ENCODE data around the gene MEIS1. TPM values are rescaled to one million over a fixed set of nuclear protein-coding genes. Genes with fewer than 3 reads are reported as not detected.

MEIS1 gene
- total RNA-seq, 3 donors from 2014 or later, result 23.0 to 37.9 (median 37.0) TPM

DNA sequence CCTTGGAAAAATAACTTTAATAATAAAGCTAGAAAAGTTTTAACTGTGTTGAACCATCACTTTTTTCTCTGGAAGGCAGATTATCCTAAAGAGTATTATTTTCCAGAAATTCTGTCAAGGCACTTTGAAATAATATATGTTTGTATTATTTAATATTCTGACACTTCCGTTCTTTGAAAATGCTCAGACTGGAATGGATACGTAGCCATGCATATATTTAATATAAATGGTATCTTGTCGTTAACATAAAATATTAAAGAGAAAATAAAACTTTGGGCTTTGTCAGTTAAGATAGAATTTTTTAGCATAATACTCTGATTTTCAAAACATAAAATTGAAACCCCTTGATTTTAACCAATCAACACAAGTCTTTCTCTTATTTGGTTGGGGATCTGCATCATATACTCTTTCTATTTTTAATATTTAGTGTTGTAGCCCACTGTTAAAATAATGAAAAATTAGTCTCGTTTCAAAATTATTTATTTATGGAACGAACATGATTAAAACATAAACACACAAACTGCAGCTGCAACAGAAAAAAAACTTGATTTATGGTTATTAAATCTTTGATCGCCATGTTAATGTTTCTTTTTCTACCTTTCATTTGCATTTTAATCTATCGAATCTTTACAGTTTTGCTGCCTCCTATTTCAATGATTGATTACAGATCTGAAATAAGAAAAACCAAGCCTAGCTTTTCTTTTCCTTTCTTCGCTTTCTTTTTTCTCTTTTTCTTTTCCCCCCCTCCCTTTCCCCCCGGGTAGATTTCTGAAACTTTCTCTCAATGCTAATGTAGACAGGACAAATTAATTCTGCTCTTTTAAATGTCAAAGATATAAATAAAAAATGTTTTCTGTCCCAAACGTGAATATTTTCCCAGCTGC lies 145.5 kb downstream of the MEIS1 start:
- no peaks in the 10 kb centered on the region for H3K36me3 ChIP-seq
- H3K27me3 ChIP-seq, result peaks cover 0 to 82% of the 10 kb centered on the region in 2 donors
- H3K4me3 ChIP-seq, result peak overlapping the region in 2 of 3 donors; percentile 41 to 42
- DNase-seq (ENCODE audit: low spot score in 2 of 2), result no peak
- H3K27ac ChIP-seq, result no peak overlapping the region
- intact Hi-C loops (cut with DNase I; ENCODE audit: low total_unique reads), result no loop called here
- no peak for TF ChIP-seq POLR2AphosphoS5 (IDR thresholded peaks at IDR 0.05)
- no peak for TF ChIP-seq POLR2A (IDR thresholded peaks at IDR 0.05)
- no peak for TF ChIP-seq CTCF (IDR thresholded peaks at IDR 0.05)
- H3K9me3 ChIP-seq, result no peaks in the 10 kb centered on the region
- H3K4me1 ChIP-seq, result peaks cover 0 to 9% of the 10 kb centered on the region in 2 donors

DNA sequence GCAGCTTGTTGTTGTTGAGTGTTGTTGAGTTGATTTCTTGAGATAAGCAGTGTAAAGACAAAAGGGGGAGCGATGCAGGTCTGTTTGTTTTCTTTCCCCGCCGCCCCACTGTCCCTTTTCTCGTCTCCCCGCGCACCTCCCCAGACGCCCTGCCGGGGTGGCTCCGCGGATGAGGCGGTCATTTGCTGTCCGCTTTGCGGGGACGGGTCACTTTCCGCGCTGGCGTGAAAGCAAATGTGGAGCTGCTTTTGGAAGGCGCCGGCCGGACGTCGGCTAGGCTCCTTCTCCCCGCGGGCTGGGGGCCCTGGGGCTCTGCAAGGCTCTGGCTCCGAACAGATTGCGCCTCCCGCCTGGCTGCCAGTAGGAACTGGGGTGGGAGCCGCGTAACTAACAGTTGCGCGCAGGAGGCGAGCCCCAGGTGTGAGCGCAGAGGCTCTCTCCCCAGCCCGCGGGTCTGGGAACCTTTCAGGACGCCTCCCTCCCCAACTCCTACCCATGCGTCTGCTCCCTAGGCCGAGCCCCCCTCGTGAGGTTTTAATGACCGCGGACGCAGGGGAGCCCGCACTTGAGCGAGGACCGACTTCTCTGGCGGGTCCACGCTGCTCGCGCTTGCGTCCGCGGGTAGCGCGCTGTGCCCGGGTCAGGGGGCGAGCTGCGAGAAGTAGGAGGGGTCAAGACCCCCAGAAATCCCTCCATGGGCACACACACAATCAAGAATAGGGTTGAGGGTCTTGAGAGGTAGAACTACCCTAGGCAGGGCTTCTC lies 146.6 kb downstream of the MEIS1 start:
- Histone ChIP-seq H3K4me3 (peak overlapping the region; percentile 41 to 47 (median 42)), H3K27me3 (peaks cover 0 to 71% of the 10 kb centered on the region in 2 donors), H3K4me1 (no peaks in the 10 kb centered on the region), H3K27ac (peak overlapping the region; percentile 78 to 83), H3K36me3 (no peaks in the 10 kb centered on the region), H3K9me3 (no peaks in the 10 kb centered on the region)
- no peak for DNase-seq (ENCODE audit: low spot score in 2 of 2)
- intact Hi-C loops (cut with DNase I; ENCODE audit: low total_unique reads), result no loop called here
- no peak for TF ChIP-seq CTCF (IDR thresholded peaks at IDR 0.05)

GRCh38 chr2:66582104-66582986 lies 147.4 kb downstream of the MEIS1 start:
- Histone ChIP-seq H3K27me3 (peaks cover 0 to 63% of the 10 kb centered on the region in 2 donors), H3K4me3 (peak overlapping the region; percentile 41 to 47 (median 42)), H3K9me3 (no peaks in the 10 kb centered on the region), H3K27ac (peak overlapping the region; percentile 78 to 83), H3K36me3 (no peaks in the 10 kb centered on the region), H3K4me1 (no peaks in the 10 kb centered on the region)
- DNase-seq (ENCODE audit: low spot score in 2 of 2), result no peak
- intact Hi-C loops (cut with DNase I; ENCODE audit: low total_unique reads), result no loop called here
- TF ChIP-seq CTCF (IDR thresholded peaks at IDR 0.05), result no peak
- TF ChIP-seq POLR2AphosphoS5 (IDR thresholded peaks at IDR 0.05), result no peak
- TF ChIP-seq POLR2A (IDR thresholded peaks at IDR 0.05), result no peak

DNA sequence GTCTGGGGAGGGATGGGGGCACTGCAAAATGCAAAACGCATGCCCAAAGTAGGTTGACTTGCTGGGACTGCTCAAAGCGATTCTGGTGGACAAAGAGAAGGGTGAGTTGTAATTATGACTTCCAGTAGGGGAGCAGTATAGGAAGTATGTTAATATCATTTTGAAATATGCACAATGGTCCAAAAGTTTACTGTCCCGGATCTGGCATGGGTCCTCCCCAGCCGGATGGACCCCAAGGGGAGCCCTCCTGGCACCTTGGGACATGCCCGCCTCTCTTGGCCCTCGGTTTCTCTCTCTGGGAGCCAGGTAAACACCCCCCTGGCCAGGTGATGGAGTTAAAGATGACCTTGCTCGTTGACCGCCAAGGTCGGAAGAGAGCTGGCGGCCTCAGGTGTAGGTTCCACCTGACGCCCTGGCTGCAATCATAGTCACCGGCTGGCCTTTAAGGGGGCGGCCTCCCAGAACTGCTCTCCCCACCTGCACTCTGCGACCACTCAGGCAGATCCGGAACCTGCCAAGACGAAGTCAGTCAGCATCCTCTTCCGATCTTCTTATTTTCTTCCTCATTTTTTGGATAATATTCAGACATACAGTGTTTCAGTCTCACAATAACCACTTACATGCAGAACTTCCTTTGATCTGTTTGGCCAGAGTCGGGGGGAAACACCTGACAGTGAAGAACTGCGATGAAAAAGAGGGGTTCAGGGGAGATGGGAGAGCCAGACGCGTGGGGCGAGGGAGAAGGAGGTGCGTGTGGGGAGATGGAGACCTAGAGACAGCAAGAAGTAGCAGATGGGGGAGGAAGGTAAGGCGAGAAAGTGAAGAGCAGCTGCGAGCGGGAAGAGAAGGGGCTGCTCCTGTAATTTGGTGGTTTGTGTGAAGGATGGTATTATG lies 148.3 kb downstream of the MEIS1 start:
- no peaks in the 10 kb centered on the region for H3K4me1 ChIP-seq
- intact Hi-C loops (cut with DNase I; ENCODE audit: low total_unique reads), result no loop called here
- peaks cover 0 to 54% of the 10 kb centered on the region in 2 donors for H3K27me3 ChIP-seq
- no peaks in the 10 kb centered on the region for H3K9me3 ChIP-seq
- peak overlapping the region; percentile 27 to 78 for H3K27ac ChIP-seq
- TF ChIP-seq POLR2A (IDR thresholded peaks at IDR 0.05), result no peak
- no peak for TF ChIP-seq CTCF (IDR thresholded peaks at IDR 0.05)
- TF ChIP-seq POLR2AphosphoS5 (IDR thresholded peaks at IDR 0.05), result no peak
- no peak for DNase-seq (ENCODE audit: low spot score in 2 of 2)
- H3K4me3 ChIP-seq, result peak overlapping the region in 2 of 3 donors; percentile 41 to 47
- no peaks in the 10 kb centered on the region for H3K36me3 ChIP-seq
